22Rv1 (cell line): ENCODE data around the gene HIPK2.

Source experiments
- H3K27ac ChIP-seq: fragments of 450-650 bp; 2 replicates; pipeline ENCODE4 v1.5.1; 2017
- ZFX ChIP-seq: fragments of 450-650 bp; IDR thresholded peaks from 2 replicates; pipeline ENCODE4 v1.6.1; 2017; ENCODE audit warnings: antibody characterized with exemption, borderline replicate concordance
- TF ChIP-seq, protein P1 (sequence below): fragments of 450-650 bp; IDR thresholded peaks from 2 replicates; pipeline ENCODE4 v1.5.1; 2017; ENCODE audit warnings: mild to moderate bottlenecking

Gene HIPK2

DNA sequence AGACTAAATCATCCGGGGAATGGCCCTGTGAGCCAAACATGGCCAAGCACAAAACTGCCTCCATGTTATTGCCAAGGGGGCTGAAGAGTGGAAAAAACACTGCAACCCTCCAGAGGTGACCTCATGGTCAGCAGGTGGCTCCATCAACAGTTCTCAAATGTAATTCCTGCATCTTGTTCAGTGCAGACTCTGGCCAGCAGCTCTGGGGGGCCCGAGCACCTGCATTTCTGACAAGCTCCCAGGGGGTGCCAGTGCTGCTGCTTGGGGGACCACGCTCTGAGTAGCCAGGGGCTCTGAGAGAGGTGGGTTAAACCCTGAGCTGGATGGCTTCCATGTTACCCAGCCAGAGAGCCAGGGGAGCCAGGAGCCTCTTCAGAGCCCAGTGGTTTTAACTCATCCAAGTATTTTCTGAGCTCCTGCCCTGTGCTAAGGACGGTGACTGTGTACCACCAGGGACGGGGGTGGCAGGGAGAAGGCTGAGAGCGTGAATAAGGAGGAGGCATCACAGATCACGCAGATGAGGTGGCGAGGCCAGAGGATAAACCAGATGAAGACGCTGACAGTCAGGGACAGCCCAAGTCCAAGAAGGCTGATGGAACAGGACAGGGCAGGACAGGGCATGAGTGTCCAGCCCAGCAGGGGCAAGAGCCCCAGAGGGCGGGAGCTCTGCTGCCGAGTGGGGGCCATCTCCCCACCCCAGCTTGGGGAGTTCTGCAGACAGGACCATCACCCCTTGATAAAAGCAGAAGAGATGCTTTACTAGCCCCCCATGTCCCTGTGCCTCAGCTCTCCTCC, 201.4 kb downstream of the HIPK2 start:
- TF ChIP-seq, protein P1, sequence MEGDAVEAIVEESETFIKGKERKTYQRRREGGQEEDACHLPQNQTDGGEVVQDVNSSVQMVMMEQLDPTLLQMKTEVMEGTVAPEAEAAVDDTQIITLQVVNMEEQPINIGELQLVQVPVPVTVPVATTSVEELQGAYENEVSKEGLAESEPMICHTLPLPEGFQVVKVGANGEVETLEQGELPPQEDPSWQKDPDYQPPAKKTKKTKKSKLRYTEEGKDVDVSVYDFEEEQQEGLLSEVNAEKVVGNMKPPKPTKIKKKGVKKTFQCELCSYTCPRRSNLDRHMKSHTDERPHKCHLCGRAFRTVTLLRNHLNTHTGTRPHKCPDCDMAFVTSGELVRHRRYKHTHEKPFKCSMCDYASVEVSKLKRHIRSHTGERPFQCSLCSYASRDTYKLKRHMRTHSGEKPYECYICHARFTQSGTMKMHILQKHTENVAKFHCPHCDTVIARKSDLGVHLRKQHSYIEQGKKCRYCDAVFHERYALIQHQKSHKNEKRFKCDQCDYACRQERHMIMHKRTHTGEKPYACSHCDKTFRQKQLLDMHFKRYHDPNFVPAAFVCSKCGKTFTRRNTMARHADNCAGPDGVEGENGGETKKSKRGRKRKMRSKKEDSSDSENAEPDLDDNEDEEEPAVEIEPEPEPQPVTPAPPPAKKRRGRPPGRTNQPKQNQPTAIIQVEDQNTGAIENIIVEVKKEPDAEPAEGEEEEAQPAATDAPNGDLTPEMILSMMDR, result no peak
- no peak for TF ChIP-seq ZFX
- no peak overlapping the region for H3K27ac ChIP-seq

DNA sequence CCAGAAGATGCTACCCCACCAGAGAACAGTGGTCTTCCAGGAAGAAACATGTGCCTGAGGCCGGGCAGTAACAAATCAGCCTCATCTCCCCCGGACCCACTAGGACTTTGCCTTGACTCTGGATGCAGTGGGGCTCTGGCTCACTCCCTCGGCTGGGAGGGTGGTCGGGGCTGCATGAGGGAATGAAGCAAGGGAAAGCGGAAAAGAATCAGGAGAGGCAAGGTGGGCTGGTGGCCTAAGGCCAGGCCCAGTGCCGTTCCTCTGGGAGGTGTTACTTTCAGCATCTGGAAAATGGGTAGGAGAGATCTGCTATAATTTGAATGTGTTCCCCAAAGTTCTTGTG, 202.5 kb downstream of the HIPK2 start:
- TF ChIP-seq, protein P1, result no peak
- no peak for TF ChIP-seq ZFX
- no peak overlapping the region for H3K27ac ChIP-seq

DNA sequence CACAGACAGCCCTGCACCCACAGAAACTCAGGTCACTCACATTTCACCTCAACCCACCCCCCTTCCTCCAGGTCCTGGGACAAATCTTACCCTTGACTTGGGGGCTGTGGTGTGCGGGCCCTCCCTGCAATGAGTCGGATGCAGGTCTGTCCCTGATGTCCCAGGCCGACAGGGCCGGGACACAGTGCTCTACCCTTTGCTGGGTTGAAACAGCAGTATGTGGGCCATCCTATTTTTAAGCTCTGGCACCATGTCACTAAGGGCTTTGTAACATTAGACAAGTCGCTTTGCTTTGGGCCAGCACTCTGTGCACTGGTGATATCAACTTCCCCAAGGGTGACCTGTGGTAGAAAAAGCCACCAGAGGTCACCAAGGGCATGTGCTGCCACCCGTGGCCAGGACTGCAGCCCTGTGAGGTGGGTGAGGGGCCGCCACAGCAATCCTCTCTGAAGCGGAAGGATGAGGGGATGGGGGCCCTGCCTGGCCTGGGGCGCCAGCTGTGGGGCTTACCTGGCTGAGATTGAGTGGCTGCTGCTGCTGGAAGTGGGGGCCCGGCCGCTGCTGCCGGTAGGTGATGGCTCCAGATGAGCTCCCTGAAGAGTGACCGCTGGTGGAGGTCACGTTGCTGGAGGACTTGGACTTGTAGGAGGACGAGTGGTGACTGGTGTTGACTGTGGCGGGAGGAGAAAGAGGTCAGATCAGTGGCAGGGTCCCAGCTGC, 203.0 kb downstream of the HIPK2 start:
- H3K27ac ChIP-seq, result no peak overlapping the region

GRCh38 chr7:139573871-139574270, 203.9 kb downstream of the HIPK2 start:
- TF ChIP-seq ZFX, result no peak
- TF ChIP-seq, protein P1, result no peak
- no peak overlapping the region for H3K27ac ChIP-seq

More for the DNA sequence above, 203.0 kb downstream of the HIPK2 start:
- TF ChIP-seq, protein P1, result no peak
- TF ChIP-seq ZFX, result no peak

DNA sequence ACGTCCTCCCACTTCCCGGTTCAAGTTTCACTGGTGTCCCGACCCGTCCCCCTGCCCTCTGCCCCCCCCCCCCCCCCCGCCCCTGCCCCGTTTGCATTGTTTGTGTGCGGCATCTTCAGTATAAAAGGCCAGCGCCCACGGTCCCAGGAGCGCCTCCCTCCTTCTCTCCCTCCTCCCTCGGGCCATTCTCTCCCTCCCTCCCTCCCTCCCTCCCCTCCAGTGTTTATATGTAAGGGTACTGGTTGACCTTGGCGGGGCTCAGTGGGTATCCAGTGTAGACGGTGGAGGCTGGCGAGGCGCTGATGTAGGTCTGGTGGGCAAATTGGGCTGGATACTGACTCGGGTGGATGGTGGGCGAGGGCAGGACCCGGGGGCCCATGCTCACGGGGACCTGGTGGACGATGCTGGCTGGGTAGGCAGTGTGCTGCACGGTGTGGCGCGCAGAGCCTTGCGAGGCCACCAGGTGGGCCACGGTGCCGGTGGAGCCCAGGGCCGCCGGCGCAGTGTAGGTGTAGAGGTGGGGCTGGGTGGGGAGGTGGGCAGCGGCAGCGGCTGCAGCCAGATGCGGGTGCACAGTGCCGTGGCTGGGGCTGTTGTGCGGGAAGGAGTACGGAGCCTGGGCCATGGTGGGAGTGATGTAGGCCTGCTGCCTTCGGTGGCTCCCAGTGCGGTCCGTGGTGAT, 205.0 kb downstream of the HIPK2 start:
- no peak overlapping the region for H3K27ac ChIP-seq
- no peak for TF ChIP-seq ZFX
- TF ChIP-seq, protein P1, result no peak

DNA sequence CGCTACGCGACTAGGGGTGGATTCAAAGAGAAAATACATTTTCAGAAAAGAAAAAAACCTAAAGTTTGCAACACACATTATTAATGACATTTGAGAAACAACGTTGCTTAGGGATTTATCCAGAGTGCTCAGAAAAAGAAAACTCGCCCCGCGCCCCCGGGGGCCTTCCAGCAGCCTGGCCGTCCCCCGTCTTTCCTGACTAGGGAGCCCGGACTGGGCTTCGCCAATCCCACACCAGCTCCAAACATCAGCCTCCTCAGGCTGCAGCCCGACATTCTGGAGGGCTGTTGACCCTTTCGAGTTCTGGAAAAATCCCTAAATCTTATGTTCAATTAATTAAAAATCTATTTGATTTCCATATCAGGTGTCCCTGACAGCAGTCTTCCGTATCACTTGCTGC, 205.7 kb downstream of the HIPK2 start:
- H3K27ac ChIP-seq, result no peak overlapping the region
- no peak for TF ChIP-seq ZFX
- TF ChIP-seq, protein P1, result no peak
